HCT116 (cell line): ENCODE data around the gene FOXP1. TPM values are rescaled to one million over a fixed set of nuclear protein-coding genes. Genes with fewer than 3 reads are reported as not detected.

Experiments used
- ATAC-seq: fragments of 200-7000 bp; cut with Tn5 transposase; 2 replicates; pipeline ENCODE4 v1.9.1; 2020; ENCODE audit warnings: mild to moderate bottlenecking, moderate library complexity
- BruUV-seq: library from RNA; stranded (reverse); fragments of 400-500 nt; replicated peaks from 2 replicates; lab custom pipeline; 2021; lab: Mats Ljungman, UMichigan
- CTCF ChIA-PET: fragments of 300-600 bp; sonication (Branson Sonifier 250); formaldehyde crosslinking; loops from one replicate; lab custom pipeline; 2021; ENCODE audit warnings: antibody characterized with exemption; lab: Charles Lee
- POLR2A ChIA-PET: fragments of 300-600, 350-600 bp; sonication (Branson Sonifier 250); formaldehyde crosslinking; loops from one replicate; lab custom pipeline; 2021; ENCODE audit warnings: antibody characterized with exemption; lab: Charles Lee
- RAD21 ChIA-PET, 2 experiments: fragments of 300-600 bp; sonication (Branson Sonifier 250); formaldehyde crosslinking; loops; one replicate each; lab custom pipeline; 2023; ENCODE audit warnings: low total read pairs in 2 of 2; ENCODE audit not compliant: uncharacterized antibody in 2 of 2, unreplicated experiment in 2 of 2, low non-redundant PET in 1 of 2; lab: Charles Lee
- DNase-seq: peaks from one replicate; pipeline ENCODE4 v3.0.0-alpha.2; 2010; ENCODE audit warnings: low read depth, low spot score
- H2AFZ ChIP-seq: fragments of 200-600 bp; shearing (Covaris generic), sonication (generic); 2 replicates; pipeline ENCODE4 v1.6.1; 2017; ENCODE audit warnings: low read depth, mixed run types, mixed read lengths, antibody characterized with exemption, low read length; ENCODE audit not compliant: poor library complexity, severe bottlenecking
- H3K27ac ChIP-seq: 2 replicates; pipeline ENCODE4 v1.5.1; 2012; ENCODE audit warnings: low read depth, low read length
- H3K27me3 ChIP-seq: fragments of 200-600 bp; sonication (generic); 2 replicates; pipeline ENCODE4 v1.6.1; 2016; ENCODE audit warnings: mixed run types, low read length, mixed read lengths; ENCODE audit not compliant: insufficient read depth
- H3K36me3 ChIP-seq, 2 experiments: fragments of 200-500 bp in 1 of 2; fragments of 200-600 bp in 1 of 2; sonication (Bioruptor generic) in 1 of 2; sonication (generic) in 1 of 2; 2 replicates each; pipeline versions ENCODE4 v1.5.1 to v1.6.1; 2014 to 2016; ENCODE audit warnings: low read length in 2 of 2, inconsistent platforms in 1 of 2, mixed read lengths in 1 of 2, mixed run types in 1 of 2; ENCODE audit not compliant: insufficient read depth in 2 of 2, control insufficient read depth in 1 of 2
- H3K4me1 ChIP-seq, 2 experiments: fragments of 200-600 bp in 1 of 2; sonication (generic) in 1 of 2; 2 replicates each; pipeline versions ENCODE4 v1.5.1 to v1.6.1; 2012 to 2017; ENCODE audit warnings: low read length in 2 of 2, inconsistent platforms in 1 of 2, mild to moderate bottlenecking in 1 of 2, mixed read lengths in 1 of 2, mixed run types in 1 of 2, moderate library complexity in 1 of 2; ENCODE audit not compliant: insufficient read depth in 2 of 2, control insufficient read depth in 1 of 2
- H3K4me2 ChIP-seq: fragments of 200-600 bp; sonication (generic); 2 replicates; pipeline ENCODE4 v1.6.1; 2017; ENCODE audit warnings: mixed run types, low read length, mixed read lengths
- H3K4me3 ChIP-seq, 2 experiments: fragments of 200-600 bp in 1 of 2; sonication (generic) in 1 of 2; replicated peaks in 1 of 2; 2 replicates each; pipeline ENCODE4 v1.5.1; 2011 to 2016; ENCODE audit warnings: low read length in 2 of 2, control low read depth in 1 of 2, low read depth in 1 of 2, mild to moderate bottlenecking in 1 of 2, mixed read lengths in 1 of 2, mixed run types in 1 of 2
- H3K79me2 ChIP-seq: fragments of 200-600 bp; sonication (generic); 2 replicates; pipeline ENCODE4 v1.6.1; 2017; ENCODE audit warnings: mild to moderate bottlenecking, mixed run types, low read length, moderate library complexity, mixed read lengths; ENCODE audit not compliant: insufficient read depth
- H3K9ac ChIP-seq: fragments of 200-600 bp; sonication (generic); 2 replicates; pipeline ENCODE4 v1.6.1; 2016; ENCODE audit warnings: low read length, mixed read lengths
- H3K9me2 ChIP-seq: fragments of 200-600 bp; sonication (generic), shearing (Covaris generic); 2 replicates; pipeline ENCODE4 v1.6.1; 2017; ENCODE audit warnings: mixed run types, mild to moderate bottlenecking, moderate library complexity; ENCODE audit not compliant: insufficient read depth
- H3K9me3 ChIP-seq, 2 experiments: fragments of 200-500 bp in 1 of 2; fragments of 200-600 bp in 1 of 2; sonication (Bioruptor generic) in 1 of 2; sonication (generic) in 1 of 2; 2 replicates each; pipeline ENCODE4 v1.6.1; 2014 to 2017; ENCODE audit warnings: low read length in 2 of 2, mixed read lengths in 2 of 2, inconsistent platforms in 1 of 2, low read depth in 1 of 2, mild to moderate bottlenecking in 1 of 2, mixed run types in 1 of 2, moderate library complexity in 1 of 2; ENCODE audit not compliant: control insufficient read depth in 1 of 2, insufficient read depth in 1 of 2
- H4K20me1 ChIP-seq: fragments of 200-600 bp; sonication (generic), shearing (Covaris generic); 2 replicates; pipeline ENCODE4 v1.6.1; 2017; ENCODE audit warnings: mixed run types, mild to moderate bottlenecking, moderate library complexity; ENCODE audit not compliant: insufficient read depth
- CEBPB ChIP-seq: IDR thresholded peaks from 2 replicates; pipeline ENCODE4 v1.6.1; 2012; ENCODE audit warnings: low read depth
- ELF1 ChIP-seq: IDR thresholded peaks from 2 replicates; pipeline ENCODE4 v1.6.1; 2012; ENCODE audit warnings: low read depth, borderline replicate concordance
- EZH2phosphoT487 ChIP-seq: fragments of 200-600 bp; IDR thresholded peaks from 2 replicates; pipeline ENCODE4 v1.6.1; 2018; ENCODE audit warnings: antibody characterized with exemption, borderline replicate concordance
- POLR2AphosphoS5 ChIP-seq: IDR thresholded peaks from 2 replicates; pipeline ENCODE4 v1.6.1; 2011; ENCODE audit warnings: mild to moderate bottlenecking, low read depth, low read length, moderate library complexity
- RAD21 ChIP-seq: IDR thresholded peaks from 2 replicates; pipeline ENCODE4 v1.6.1; 2012; ENCODE audit warnings: low read depth, mild to moderate bottlenecking
- SIN3A ChIP-seq: IDR thresholded peaks from 2 replicates; pipeline ENCODE4 v1.6.1; 2012; ENCODE audit warnings: low read depth
- SP1 ChIP-seq: IDR thresholded peaks from 2 replicates; pipeline ENCODE4 v1.6.1; 2012; ENCODE audit warnings: low read depth
- ZNF274 ChIP-seq: fragments of 200-500 bp; sonication (Bioruptor generic); IDR thresholded peaks from 2 replicates; pipeline ENCODE4 v1.6.1; 2014; ENCODE audit warnings: mild to moderate bottlenecking, low read depth, low read length, inconsistent platforms
- intact Hi-C: fragments of 100-400 bp; cut with micrococcal nuclease; formaldehyde crosslinking; loops from 2 replicates; pipeline ENCODE4 v1.10.0; 2022
- total RNA-seq: library from RNA; stranded (reverse); gene quantifications from one replicate; pipeline ENCODE4 v1.2.1, GENCODE V29; 2021; ENCODE audit not compliant: unreplicated experiment
- TF ChIP-seq, protein P1 (sequence below), 3 experiments: fragments of 200-600 bp in 1 of 3; sonication (generic) in 1 of 3; IDR thresholded peaks in 2 of 3; conservative IDR thresholded peaks in 1 of 3; 2 replicates each; pipeline ENCODE4 v1.5.1; 2012 to 2017; ENCODE audit warnings: low read depth in 2 of 3, low read length in 2 of 3, antibody characterized with exemption in 1 of 3, borderline replicate concordance in 1 of 3, control low read depth in 1 of 3, mild to moderate bottlenecking in 1 of 3, mixed read lengths in 1 of 3, mixed run types in 1 of 3, moderate library complexity in 1 of 3; ENCODE audit not compliant: insufficient read depth in 1 of 3
- TF ChIP-seq, protein P2 (sequence below): IDR thresholded peaks from 2 replicates; pipeline ENCODE4 v1.6.1; 2012; ENCODE audit warnings: low read depth

FOXP1 gene
- total RNA-seq, 1 experiment from 2014 or later = 11.4 TPM

DNA sequence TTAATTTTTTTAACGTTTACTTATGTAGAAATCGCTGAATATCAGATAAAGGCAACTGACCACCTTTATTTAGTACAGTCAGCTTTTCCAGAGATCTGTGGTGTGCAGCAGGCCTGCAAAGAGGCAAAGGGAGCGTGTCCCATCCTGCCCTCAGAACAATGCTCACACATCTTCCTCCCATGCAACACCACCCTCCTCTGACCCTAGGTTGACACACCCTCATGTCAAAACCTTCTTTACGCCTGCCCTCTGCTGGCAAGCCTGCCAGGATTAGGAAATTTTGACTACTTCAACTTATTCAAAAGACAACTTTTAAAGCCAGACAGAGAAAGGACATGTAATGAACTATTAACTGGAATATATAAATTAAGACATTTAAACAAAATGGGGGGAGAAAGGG is 513.7 kb downstream of the FOXP1 start:
- Histone ChIP-seq H2AFZ (no peak overlapping the region), H3K36me3 (no peaks in the 10 kb centered on the region), H3K4me2 (no peak overlapping the region), H3K9ac (no peak overlapping the region), H3K27me3 (no peaks in the 10 kb centered on the region), H3K4me3 (no peak overlapping the region), H3K9me3 (no peaks in the 10 kb centered on the region), H3K4me1 (no peaks in the 10 kb centered on the region), H4K20me1 (no peaks in the 10 kb centered on the region), H3K27ac (no peak overlapping the region), H3K9me2 (no peaks in the 10 kb centered on the region), H3K79me2 (no peaks in the 10 kb centered on the region)
- intact Hi-C loops = loop anchor here (10.0 kb wide), 1 partner anchor 515 kb away; the partner anchor contains the start of gene FOXP1
- peak; percentile 73 for ATAC-seq
- no TSS peak for BruUV-seq
- POLR2A ChIA-PET = no interaction called here
- CTCF ChIA-PET = no interaction called here
- no peak for DNase-seq
- RAD21 ChIA-PET = no interaction called here
- TF ChIP-seq SIN3A = no peak
- TF ChIP-seq, protein P1, sequence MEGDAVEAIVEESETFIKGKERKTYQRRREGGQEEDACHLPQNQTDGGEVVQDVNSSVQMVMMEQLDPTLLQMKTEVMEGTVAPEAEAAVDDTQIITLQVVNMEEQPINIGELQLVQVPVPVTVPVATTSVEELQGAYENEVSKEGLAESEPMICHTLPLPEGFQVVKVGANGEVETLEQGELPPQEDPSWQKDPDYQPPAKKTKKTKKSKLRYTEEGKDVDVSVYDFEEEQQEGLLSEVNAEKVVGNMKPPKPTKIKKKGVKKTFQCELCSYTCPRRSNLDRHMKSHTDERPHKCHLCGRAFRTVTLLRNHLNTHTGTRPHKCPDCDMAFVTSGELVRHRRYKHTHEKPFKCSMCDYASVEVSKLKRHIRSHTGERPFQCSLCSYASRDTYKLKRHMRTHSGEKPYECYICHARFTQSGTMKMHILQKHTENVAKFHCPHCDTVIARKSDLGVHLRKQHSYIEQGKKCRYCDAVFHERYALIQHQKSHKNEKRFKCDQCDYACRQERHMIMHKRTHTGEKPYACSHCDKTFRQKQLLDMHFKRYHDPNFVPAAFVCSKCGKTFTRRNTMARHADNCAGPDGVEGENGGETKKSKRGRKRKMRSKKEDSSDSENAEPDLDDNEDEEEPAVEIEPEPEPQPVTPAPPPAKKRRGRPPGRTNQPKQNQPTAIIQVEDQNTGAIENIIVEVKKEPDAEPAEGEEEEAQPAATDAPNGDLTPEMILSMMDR (IDR thresholded peaks at IDR 0.05 in 2 of 3, conservative IDR thresholded peaks at IDR 0.05 in 1 of 3; ENCODE audit: borderline replicate concordance in 1 of 3, insufficient read depth in 1 of 3, low read depth in 2 of 3, low read length in 2 of 3) = peak; percentile 40 to 55 (median 47); a peak in 5 of 6 replicates
- peak; percentile 57 for TF ChIP-seq RAD21

DNA sequence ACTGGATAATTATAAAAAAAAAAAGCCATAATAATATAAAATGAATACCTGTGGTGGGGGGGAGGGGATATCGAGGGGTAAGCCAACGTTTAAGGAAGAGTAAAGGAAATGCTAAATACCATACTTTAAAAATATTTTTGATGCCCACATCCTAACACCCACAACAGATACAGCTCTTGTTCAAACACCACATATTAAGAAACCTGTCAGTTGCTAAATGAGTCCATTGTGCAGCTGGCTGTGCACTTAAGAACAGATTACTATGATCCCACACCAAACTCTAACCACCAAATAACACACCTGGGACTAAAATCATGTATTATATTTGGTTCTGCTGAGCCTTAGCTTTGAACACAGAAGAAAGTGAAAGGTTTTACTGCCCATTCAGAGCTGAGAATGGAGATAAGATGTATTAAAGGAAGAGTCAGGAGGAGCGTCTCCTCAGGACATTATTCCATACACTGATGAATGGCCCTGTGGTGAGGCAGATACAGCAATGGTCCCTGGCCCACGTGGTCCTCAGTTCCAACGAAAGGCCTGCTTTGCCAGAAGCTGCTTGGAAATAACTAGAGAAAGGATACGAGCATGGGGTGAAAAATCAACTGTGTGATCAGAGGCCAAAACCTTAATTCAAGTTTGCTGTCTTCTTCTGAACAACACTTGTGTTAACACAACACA is 515.4 kb downstream of the FOXP1 start:
- BruUV-seq = no TSS peak
- H3K4me1 ChIP-seq = no peaks in the 10 kb centered on the region
- no peak for TF ChIP-seq SIN3A
- no peak for TF ChIP-seq ELF1
- no peak for TF ChIP-seq POLR2AphosphoS5
- TF ChIP-seq ZNF274 = no peak
- no peak for TF ChIP-seq CEBPB
- TF ChIP-seq, protein P2, sequence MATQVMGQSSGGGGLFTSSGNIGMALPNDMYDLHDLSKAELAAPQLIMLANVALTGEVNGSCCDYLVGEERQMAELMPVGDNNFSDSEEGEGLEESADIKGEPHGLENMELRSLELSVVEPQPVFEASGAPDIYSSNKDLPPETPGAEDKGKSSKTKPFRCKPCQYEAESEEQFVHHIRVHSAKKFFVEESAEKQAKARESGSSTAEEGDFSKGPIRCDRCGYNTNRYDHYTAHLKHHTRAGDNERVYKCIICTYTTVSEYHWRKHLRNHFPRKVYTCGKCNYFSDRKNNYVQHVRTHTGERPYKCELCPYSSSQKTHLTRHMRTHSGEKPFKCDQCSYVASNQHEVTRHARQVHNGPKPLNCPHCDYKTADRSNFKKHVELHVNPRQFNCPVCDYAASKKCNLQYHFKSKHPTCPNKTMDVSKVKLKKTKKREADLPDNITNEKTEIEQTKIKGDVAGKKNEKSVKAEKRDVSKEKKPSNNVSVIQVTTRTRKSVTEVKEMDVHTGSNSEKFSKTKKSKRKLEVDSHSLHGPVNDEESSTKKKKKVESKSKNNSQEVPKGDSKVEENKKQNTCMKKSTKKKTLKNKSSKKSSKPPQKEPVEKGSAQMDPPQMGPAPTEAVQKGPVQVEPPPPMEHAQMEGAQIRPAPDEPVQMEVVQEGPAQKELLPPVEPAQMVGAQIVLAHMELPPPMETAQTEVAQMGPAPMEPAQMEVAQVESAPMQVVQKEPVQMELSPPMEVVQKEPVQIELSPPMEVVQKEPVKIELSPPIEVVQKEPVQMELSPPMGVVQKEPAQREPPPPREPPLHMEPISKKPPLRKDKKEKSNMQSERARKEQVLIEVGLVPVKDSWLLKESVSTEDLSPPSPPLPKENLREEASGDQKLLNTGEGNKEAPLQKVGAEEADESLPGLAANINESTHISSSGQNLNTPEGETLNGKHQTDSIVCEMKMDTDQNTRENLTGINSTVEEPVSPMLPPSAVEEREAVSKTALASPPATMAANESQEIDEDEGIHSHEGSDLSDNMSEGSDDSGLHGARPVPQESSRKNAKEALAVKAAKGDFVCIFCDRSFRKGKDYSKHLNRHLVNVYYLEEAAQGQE = no peak
- TF ChIP-seq, protein P1 (IDR thresholded peaks at IDR 0.05 in 2 of 3, conservative IDR thresholded peaks at IDR 0.05 in 1 of 3; ENCODE audit: borderline replicate concordance in 1 of 3, insufficient read depth in 1 of 3, low read depth in 2 of 3, low read length in 2 of 3) = no peak
- TF ChIP-seq SP1 = no peak
- TF ChIP-seq RAD21 = no peak
- no peak for TF ChIP-seq EZH2phosphoT487

More for the DNA sequence above, 515.4 kb downstream of the FOXP1 start:
- H3K27me3 ChIP-seq = no peaks in the 10 kb centered on the region
- H3K4me3 ChIP-seq = no peak overlapping the region
- H3K9me2 ChIP-seq = no peaks in the 10 kb centered on the region
- H3K27ac ChIP-seq = no peak overlapping the region
- H3K4me2 ChIP-seq = no peak overlapping the region
- H3K9me3 ChIP-seq = no peaks in the 10 kb centered on the region
- CTCF ChIA-PET = no interaction called here
- DNase-seq (no peak), ATAC-seq (no peak)
- H3K9ac ChIP-seq = no peak overlapping the region
- H3K36me3 ChIP-seq = no peaks in the 10 kb centered on the region
- no peaks in the 10 kb centered on the region for H4K20me1 ChIP-seq
- POLR2A ChIA-PET = no interaction called here
- RAD21 ChIA-PET = no interaction called here
- intact Hi-C loops = no loop called here
- no peaks in the 10 kb centered on the region for H3K79me2 ChIP-seq
- H2AFZ ChIP-seq = no peak overlapping the region
